Astrocyte of the cerebellum (primary cell): ENCODE data around the gene DMBX1.
A peak's percentile ranks its signal among the peaks of the same experiment; 100 is the strongest.

Experiments
- DNase-seq: peaks from one replicate; pipeline ENCODE4 v3.0.0-alpha.2; 2011; ENCODE audit warnings: low read depth
- H3K4me3 ChIP-seq: 2 replicates; pipeline ENCODE4 v1.5.1; 2011; ENCODE audit warnings: mild to moderate bottlenecking, low read depth, low read length, moderate library complexity
- CTCF ChIP-seq: IDR thresholded peaks from 2 replicates; pipeline ENCODE4 v1.5.1; 2012; ENCODE audit warnings: low read length, low read depth, moderate library complexity, mild to moderate bottlenecking; ENCODE audit errors: missing control alignments
- in situ Hi-C: cut with HindIII; loops from 2 replicates; pipeline ENCODE4 v1.10.0; 2017; ENCODE audit warnings: low sequenced_read_pairs

The DMBX1 gene

DNA sequence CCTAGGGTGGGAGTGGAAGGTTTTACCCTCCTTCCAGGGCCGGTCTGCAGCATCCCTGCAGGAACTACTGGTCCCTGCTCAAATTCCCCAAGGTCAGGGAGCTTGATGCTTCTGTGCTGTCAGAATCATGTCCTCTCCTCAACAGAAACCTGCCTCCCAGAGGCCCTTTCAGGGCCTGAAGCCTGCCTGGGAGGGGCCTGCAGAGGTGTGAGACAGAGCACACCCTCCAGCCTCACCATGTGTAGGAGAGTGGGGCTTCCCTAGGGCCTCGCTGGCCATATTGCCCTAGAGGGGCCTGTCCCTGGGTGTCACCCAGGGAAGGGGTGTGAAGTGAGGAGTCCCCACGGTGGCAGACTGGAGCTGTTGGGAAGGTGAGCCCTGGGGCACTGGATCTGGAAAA, 40.7 kb downstream of the DMBX1 start:
- in situ Hi-C loops, result no loop called here
- no peak for DNase-seq

GRCh38 chr1:46530791-46531409, 41.3 kb downstream of the DMBX1 start:
- H3K4me3 ChIP-seq, result no peak overlapping the region
- in situ Hi-C loops, result no loop called here
- peak; percentile 13 for TF ChIP-seq CTCF
- DNase-seq, result no peak

More for the DNA sequence above, 40.7 kb downstream of the DMBX1 start:
- H3K4me3 ChIP-seq, result no peak overlapping the region
- no peak for TF ChIP-seq CTCF

- in situ Hi-C loops, result no loop called here
- no peak for TF ChIP-seq CTCF
- no peak overlapping the region for H3K4me3 ChIP-seq
- DNase-seq, result no peak
Measured at GRCh38 chr1:46532095-46532494, 42.5 kb downstream of the DMBX1 start.

DNA sequence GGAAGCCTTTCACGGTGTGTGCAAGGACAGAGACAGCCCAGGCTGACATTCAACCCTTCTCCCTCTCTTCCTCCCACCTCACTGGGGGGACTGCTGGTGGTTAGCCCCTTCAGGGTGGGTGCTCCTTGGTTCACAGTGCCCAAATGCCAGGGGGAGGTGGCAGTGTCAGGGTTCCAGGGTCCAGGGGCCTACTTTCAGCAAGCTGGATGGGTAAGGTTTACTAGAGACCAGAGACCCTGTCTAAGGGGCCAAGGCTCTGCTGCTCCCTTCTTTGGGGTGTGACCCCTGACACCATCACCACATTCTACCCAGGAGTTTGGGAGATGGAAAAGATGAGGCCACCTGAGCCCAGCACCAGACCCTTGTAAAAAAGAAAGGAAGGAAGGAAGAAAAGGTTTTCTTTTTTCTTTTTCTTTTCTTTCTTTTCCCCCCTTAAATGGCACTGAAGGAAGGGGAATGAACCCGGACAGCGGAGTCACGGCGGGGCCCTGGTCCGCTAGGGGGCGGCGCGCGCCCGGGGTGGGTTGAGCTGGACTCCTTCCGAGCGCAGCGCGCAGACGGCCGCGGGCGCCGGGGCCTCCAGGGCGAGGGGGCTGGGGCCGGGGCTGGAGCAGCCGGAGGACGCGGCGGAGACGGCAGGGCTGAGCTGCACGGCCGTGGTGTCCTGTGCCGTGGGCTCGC, 43.0 kb downstream of the DMBX1 start:
- DNase-seq, result no peak
- TF ChIP-seq CTCF, result peak; percentile 75
- H3K4me3 ChIP-seq, result no peak overlapping the region

DNA sequence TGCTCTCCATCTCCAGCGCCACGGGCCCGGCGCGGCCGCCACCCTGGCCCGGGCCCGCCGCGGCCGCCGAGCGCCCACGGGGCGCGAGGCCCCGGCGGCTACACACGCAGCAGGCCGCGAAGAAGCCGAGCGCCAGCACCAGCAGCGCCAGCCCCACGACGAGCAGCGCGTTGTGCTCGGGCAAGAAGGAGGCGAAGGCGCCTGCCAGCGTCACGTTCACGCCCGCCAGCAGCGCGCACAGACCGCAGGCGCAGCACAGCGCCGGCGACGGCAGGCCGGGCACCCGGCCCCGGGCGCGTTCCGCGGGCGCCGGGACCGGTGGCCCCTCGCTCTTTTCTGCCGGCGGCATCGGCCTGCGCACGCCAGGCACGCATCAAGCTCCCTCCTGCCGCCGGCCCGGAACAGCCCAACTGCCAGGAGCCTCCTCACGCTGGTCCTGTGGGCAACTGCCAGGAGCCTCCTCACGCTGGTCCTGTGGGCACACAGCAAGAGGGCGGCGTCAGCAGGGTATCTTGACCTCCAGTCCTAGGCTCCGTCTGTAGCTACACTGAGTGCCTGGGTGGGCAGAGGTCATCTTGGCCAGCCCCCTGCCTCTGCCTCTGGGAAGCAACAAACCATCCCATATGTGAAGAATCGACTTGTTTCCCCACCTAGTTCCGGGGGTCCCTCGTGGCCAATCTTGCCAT, 43.7 kb downstream of the DMBX1 start:
- TF ChIP-seq CTCF, result no peak
- DNase-seq, result no peak
- no peak overlapping the region for H3K4me3 ChIP-seq
- in situ Hi-C loops, result no loop called here

More for the DNA sequence above, 43.0 kb downstream of the DMBX1 start:
- in situ Hi-C loops, result no loop called here

GRCh38 chr1:46535063-46535462, 45.4 kb downstream of the DMBX1 start:
- peak; percentile 6 for TF ChIP-seq CTCF
- in situ Hi-C loops, result loop anchor here (5.0 kb wide), 1 partner anchor 93 kb away; no protein-coding TSS in a partner anchor
- H3K4me3 ChIP-seq, result no peak overlapping the region
- no peak for DNase-seq
